ENCODE measurements around the gene CASP3.
"Not testable (repeated sequence)": the region's sequence is repeated elsewhere in the genome, so short reads cannot be mapped to it uniquely, and the experiment has no call there.

DNA sequence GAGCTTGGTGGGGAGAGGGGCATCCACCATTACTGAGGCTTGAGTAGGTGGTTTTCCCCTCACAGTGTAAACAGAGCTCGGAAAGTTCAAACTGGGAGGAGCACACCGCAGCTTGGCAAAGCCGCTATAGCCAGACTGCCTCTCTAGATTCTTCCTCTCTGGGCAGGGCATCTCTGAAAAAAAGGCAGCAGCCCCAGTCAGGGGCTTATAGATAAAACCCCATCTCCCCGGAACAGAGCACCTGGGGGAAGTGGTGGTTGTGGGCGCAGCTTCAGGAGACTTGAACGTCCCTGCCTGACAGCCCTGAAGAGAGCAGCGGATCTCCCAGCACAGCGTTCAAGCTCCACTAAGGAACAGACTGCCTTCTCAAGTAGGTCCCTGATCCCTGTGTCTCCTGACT is 48.3 kb downstream of the CASP3 start:
- TF ChIP-seq, protein P1, sequence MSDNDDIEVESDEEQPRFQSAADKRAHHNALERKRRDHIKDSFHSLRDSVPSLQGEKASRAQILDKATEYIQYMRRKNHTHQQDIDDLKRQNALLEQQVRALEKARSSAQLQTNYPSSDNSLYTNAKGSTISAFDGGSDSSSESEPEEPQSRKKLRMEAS (IDR thresholded peaks at IDR 0.05): not testable (repeated sequence)
- TF ChIP-seq FOSL1 (IDR thresholded peaks at IDR 0.05; ENCODE audit: low read depth); CEBPB (IDR thresholded peaks at IDR 0.05; ENCODE audit: low read depth); POLR2A (IDR thresholded peaks at IDR 0.05; ENCODE audit: borderline replicate concordance, extremely low read depth, insufficient read depth, insufficient read length); POLR2AphosphoS5 (IDR thresholded peaks at IDR 0.05; ENCODE audit: low read depth, low read length): not testable (repeated sequence)
- TF ChIP-seq, protein P2, sequence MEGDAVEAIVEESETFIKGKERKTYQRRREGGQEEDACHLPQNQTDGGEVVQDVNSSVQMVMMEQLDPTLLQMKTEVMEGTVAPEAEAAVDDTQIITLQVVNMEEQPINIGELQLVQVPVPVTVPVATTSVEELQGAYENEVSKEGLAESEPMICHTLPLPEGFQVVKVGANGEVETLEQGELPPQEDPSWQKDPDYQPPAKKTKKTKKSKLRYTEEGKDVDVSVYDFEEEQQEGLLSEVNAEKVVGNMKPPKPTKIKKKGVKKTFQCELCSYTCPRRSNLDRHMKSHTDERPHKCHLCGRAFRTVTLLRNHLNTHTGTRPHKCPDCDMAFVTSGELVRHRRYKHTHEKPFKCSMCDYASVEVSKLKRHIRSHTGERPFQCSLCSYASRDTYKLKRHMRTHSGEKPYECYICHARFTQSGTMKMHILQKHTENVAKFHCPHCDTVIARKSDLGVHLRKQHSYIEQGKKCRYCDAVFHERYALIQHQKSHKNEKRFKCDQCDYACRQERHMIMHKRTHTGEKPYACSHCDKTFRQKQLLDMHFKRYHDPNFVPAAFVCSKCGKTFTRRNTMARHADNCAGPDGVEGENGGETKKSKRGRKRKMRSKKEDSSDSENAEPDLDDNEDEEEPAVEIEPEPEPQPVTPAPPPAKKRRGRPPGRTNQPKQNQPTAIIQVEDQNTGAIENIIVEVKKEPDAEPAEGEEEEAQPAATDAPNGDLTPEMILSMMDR (IDR thresholded peaks at IDR 0.05 in 2 of 3, conservative IDR thresholded peaks at IDR 0.05 in 1 of 3; ENCODE audit: borderline replicate concordance in 1 of 3, insufficient read depth in 1 of 3, low read depth in 2 of 3, low read length in 2 of 3): not testable (repeated sequence)
- TF ChIP-seq, protein P3, sequence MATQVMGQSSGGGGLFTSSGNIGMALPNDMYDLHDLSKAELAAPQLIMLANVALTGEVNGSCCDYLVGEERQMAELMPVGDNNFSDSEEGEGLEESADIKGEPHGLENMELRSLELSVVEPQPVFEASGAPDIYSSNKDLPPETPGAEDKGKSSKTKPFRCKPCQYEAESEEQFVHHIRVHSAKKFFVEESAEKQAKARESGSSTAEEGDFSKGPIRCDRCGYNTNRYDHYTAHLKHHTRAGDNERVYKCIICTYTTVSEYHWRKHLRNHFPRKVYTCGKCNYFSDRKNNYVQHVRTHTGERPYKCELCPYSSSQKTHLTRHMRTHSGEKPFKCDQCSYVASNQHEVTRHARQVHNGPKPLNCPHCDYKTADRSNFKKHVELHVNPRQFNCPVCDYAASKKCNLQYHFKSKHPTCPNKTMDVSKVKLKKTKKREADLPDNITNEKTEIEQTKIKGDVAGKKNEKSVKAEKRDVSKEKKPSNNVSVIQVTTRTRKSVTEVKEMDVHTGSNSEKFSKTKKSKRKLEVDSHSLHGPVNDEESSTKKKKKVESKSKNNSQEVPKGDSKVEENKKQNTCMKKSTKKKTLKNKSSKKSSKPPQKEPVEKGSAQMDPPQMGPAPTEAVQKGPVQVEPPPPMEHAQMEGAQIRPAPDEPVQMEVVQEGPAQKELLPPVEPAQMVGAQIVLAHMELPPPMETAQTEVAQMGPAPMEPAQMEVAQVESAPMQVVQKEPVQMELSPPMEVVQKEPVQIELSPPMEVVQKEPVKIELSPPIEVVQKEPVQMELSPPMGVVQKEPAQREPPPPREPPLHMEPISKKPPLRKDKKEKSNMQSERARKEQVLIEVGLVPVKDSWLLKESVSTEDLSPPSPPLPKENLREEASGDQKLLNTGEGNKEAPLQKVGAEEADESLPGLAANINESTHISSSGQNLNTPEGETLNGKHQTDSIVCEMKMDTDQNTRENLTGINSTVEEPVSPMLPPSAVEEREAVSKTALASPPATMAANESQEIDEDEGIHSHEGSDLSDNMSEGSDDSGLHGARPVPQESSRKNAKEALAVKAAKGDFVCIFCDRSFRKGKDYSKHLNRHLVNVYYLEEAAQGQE (IDR thresholded peaks at IDR 0.05; ENCODE audit: low read depth): not testable (repeated sequence)

All from HCT116 (cell line).